A549 (cell line): ENCODE measurements around the gene PRR29.

Experiments used
- CBX2 ChIP-seq: fragments of 200-600 bp; sonication (generic); IDR thresholded peaks from 2 replicates; pipeline ENCODE4 v1.6.1; 2016; ENCODE audit warnings: low read depth, mild to moderate bottlenecking, borderline replicate concordance
- CEBPB ChIP-seq, 2 experiments: fragments of >200 bp in 1 of 2; sonication (Bioruptor Twin) in 1 of 2; formaldehyde crosslinking in 1 of 2; IDR thresholded peaks; 2 replicates each; pipeline ENCODE4 v1.6.1; 2012 to 2016
- EP300 ChIP-seq, 2 experiments: fragments of >200 bp; sonication (Bioruptor Twin); formaldehyde crosslinking; IDR thresholded peaks; 2 replicates in 1 of 2; 3 replicates in 1 of 2; pipeline ENCODE4 v1.6.1; 2016 to 2017
- HOXA7 ChIP-seq: fragments of 250-450 bp; sonication (Bioruptor Pico); IDR thresholded peaks from 2 replicates; pipeline ENCODE4 v1.5.0; 2020; ENCODE audit warnings: mild to moderate bottlenecking, moderate library complexity
- JUN ChIP-seq, 2 experiments: fragments of >200 bp; sonication (Bioruptor Twin); formaldehyde crosslinking; IDR thresholded peaks; 2 replicates in 1 of 2; 3 replicates in 1 of 2; pipeline ENCODE4 v1.6.1; 2016 to 2017
- MAZ ChIP-seq: fragments of 150-350 bp; IDR thresholded peaks from 2 replicates; pipeline ENCODE4 v1.6.1; 2014; ENCODE audit warnings: antibody characterized with exemption, low read depth, low read length, borderline replicate concordance
- NPAS2 ChIP-seq: fragments of 250-450 bp; sonication (Bioruptor Pico); IDR thresholded peaks from 2 replicates; pipeline ENCODE4 v1.8.0; 2022; ENCODE audit warnings: mild to moderate bottlenecking, moderate library complexity, borderline replicate concordance
- POLR2A ChIP-seq: IDR thresholded peaks from 2 replicates; pipeline ENCODE4 v1.6.1; 2012; ENCODE audit warnings: mild to moderate bottlenecking, low read length
- RAD21 ChIP-seq, 2 experiments: fragments of >200 bp in 1 of 2; sonication (Bioruptor Twin) in 1 of 2; formaldehyde crosslinking in 1 of 2; IDR thresholded peaks in 1 of 2; conservative IDR thresholded peaks in 1 of 2; 2 replicates in 1 of 2; 3 replicates in 1 of 2; pipeline ENCODE4 v1.6.1; 2012 to 2018; ENCODE audit warnings: inconsistent platforms in 1 of 2
- RCOR1 ChIP-seq: fragments of 150-350 bp; IDR thresholded peaks from 2 replicates; pipeline ENCODE4 v1.6.1; 2014; ENCODE audit warnings: antibody characterized with exemption, low read length, low read depth
- TF ChIP-seq, protein P1 (sequence below): fragments of >200 bp; sonication (Bioruptor Twin); formaldehyde crosslinking; IDR thresholded peaks from 3 replicates; pipeline ENCODE4 v1.5.1; 2016
- TF ChIP-seq, protein P2 (sequence below): fragments of 200-600 bp; sonication (generic); IDR thresholded peaks from 2 replicates; pipeline ENCODE4 v1.6.1; 2016; ENCODE audit warnings: antibody characterized with exemption, mild to moderate bottlenecking, moderate library complexity
- TF ChIP-seq, protein P3 (sequence below): fragments of >200 bp; sonication (Bioruptor Twin); formaldehyde crosslinking; IDR thresholded peaks from 2 replicates; pipeline ENCODE4 v1.6.1; 2016
- TF ChIP-seq, protein P4 (sequence below): IDR thresholded peaks from 2 replicates; pipeline ENCODE4 v1.6.1; 2012

DNA sequence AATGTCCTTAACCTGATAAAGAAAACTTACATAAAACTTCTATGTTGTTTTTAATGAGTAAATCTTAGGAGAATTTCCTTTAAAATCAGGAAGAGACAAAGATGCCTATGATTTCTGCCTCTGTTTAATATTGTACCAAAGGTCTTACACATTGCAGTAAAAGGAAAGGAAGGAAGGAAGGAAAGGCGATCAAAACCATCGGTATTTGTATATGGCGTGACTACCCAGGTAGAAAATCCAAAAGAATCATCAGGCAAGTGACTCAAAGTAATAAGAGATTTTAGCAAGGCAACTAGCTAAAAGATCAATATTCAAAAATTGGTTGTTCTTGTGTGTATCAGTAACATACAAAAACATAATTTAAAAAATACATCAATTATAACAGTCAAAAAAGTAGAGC, 18.8 kb downstream of the PRR29 start:
- TF ChIP-seq CBX2 (no peak), EP300 (IDR thresholded peaks at IDR 0.05) (no peak), CEBPB (IDR thresholded peaks at IDR 0.05) (no peak), JUN (IDR thresholded peaks at IDR 0.05) (no peak), RAD21 (conservative IDR thresholded peaks at IDR 0.05 in 1 of 2, IDR thresholded peaks at IDR 0.05 in 1 of 2) (no peak), HOXA7 (CRISPR knock-in tag) (no peak), RCOR1 (no peak), MAZ (no peak), POLR2A (no peak), NPAS2 (no peak)
- TF ChIP-seq, protein P1, sequence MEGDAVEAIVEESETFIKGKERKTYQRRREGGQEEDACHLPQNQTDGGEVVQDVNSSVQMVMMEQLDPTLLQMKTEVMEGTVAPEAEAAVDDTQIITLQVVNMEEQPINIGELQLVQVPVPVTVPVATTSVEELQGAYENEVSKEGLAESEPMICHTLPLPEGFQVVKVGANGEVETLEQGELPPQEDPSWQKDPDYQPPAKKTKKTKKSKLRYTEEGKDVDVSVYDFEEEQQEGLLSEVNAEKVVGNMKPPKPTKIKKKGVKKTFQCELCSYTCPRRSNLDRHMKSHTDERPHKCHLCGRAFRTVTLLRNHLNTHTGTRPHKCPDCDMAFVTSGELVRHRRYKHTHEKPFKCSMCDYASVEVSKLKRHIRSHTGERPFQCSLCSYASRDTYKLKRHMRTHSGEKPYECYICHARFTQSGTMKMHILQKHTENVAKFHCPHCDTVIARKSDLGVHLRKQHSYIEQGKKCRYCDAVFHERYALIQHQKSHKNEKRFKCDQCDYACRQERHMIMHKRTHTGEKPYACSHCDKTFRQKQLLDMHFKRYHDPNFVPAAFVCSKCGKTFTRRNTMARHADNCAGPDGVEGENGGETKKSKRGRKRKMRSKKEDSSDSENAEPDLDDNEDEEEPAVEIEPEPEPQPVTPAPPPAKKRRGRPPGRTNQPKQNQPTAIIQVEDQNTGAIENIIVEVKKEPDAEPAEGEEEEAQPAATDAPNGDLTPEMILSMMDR, result no peak
- TF ChIP-seq, protein P2, sequence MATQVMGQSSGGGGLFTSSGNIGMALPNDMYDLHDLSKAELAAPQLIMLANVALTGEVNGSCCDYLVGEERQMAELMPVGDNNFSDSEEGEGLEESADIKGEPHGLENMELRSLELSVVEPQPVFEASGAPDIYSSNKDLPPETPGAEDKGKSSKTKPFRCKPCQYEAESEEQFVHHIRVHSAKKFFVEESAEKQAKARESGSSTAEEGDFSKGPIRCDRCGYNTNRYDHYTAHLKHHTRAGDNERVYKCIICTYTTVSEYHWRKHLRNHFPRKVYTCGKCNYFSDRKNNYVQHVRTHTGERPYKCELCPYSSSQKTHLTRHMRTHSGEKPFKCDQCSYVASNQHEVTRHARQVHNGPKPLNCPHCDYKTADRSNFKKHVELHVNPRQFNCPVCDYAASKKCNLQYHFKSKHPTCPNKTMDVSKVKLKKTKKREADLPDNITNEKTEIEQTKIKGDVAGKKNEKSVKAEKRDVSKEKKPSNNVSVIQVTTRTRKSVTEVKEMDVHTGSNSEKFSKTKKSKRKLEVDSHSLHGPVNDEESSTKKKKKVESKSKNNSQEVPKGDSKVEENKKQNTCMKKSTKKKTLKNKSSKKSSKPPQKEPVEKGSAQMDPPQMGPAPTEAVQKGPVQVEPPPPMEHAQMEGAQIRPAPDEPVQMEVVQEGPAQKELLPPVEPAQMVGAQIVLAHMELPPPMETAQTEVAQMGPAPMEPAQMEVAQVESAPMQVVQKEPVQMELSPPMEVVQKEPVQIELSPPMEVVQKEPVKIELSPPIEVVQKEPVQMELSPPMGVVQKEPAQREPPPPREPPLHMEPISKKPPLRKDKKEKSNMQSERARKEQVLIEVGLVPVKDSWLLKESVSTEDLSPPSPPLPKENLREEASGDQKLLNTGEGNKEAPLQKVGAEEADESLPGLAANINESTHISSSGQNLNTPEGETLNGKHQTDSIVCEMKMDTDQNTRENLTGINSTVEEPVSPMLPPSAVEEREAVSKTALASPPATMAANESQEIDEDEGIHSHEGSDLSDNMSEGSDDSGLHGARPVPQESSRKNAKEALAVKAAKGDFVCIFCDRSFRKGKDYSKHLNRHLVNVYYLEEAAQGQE, result no peak
- TF ChIP-seq, protein P3, sequence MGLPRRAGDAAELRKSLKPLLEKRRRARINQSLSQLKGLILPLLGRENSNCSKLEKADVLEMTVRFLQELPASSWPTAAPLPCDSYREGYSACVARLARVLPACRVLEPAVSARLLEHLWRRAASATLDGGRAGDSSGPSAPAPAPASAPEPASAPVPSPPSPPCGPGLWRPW, result no peak
- TF ChIP-seq, protein P4, sequence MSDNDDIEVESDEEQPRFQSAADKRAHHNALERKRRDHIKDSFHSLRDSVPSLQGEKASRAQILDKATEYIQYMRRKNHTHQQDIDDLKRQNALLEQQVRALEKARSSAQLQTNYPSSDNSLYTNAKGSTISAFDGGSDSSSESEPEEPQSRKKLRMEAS, result no peak
